GM23338 (cell line): ENCODE measurements around the gene TXNDC17. TPM values are rescaled to one million over a fixed set of nuclear protein-coding genes. Genes with fewer than 3 reads are reported as not detected.
A peak's percentile ranks its signal among the peaks of the same experiment; 100 is the strongest.
"Not testable (repeated sequence)": the region's sequence is repeated elsewhere in the genome, so short reads cannot be mapped to it uniquely, and the experiment has no call there.

Experiments used
- ATAC-seq: fragments of 200-7000 bp; cut with Tn5 transposase; 3 replicates; pipeline ENCODE4 v1.9.1; 2020
- DNase-seq: peaks from one replicate; pipeline ENCODE4 v3.0.0-alpha.2; 2015; ENCODE audit warnings: low spot score
- H2AFZ ChIP-seq: fragments of 200-600 bp; sonication (generic); 2 replicates; pipeline ENCODE4 v1.8.0; 2016; ENCODE audit warnings: antibody characterized with exemption, mild to moderate bottlenecking, moderate library complexity
- H3F3A ChIP-seq: fragments of 200-600 bp; sonication (generic); replicated peaks from 2 replicates; pipeline ENCODE4 v1.8.0; 2017; ENCODE audit warnings: antibody characterized with exemption, mixed run types, low read depth
- H3K27ac ChIP-seq: fragments of 200-600 bp; sonication (generic); 2 replicates; pipeline ENCODE4 v1.6.1; 2016; ENCODE audit warnings: low read depth
- H3K27me3 ChIP-seq: fragments of 200-600 bp; sonication (generic); 2 replicates; pipeline ENCODE4 v1.8.0; 2016; ENCODE audit warnings: mild to moderate bottlenecking, mixed run types, moderate library complexity; ENCODE audit not compliant: insufficient read depth
- H3K36me3 ChIP-seq: fragments of 200-600 bp; sonication (generic); 2 replicates; pipeline ENCODE4 v1.8.0; 2016; ENCODE audit warnings: mild to moderate bottlenecking; ENCODE audit not compliant: insufficient read depth
- H3K4me1 ChIP-seq: fragments of 200-600 bp; sonication (generic); 2 replicates; pipeline ENCODE4 v1.8.0; 2016; ENCODE audit warnings: mild to moderate bottlenecking, moderate library complexity; ENCODE audit not compliant: insufficient read depth
- H3K4me2 ChIP-seq: fragments of 200-600 bp; sonication (generic); 2 replicates; pipeline ENCODE4 v1.7.1; 2017; ENCODE audit warnings: mixed run types
- H3K4me3 ChIP-seq: fragments of 200-600 bp; sonication (generic); 2 replicates; pipeline ENCODE4 v1.6.1; 2016; ENCODE audit warnings: mixed run types
- H3K79me2 ChIP-seq: fragments of 200-600 bp; sonication (generic); replicated peaks from 2 replicates; pipeline ENCODE4 v1.8.0; 2017; ENCODE audit warnings: mild to moderate bottlenecking; ENCODE audit not compliant: insufficient read depth
- H3K9me2 ChIP-seq: fragments of 200-600 bp; sonication (generic); 2 replicates; pipeline ENCODE4 v1.8.0; 2017; ENCODE audit not compliant: insufficient read depth
- H4K20me1 ChIP-seq: fragments of 200-600 bp; sonication (generic); replicated peaks from 2 replicates; pipeline ENCODE4 v1.8.0; 2017; ENCODE audit warnings: mild to moderate bottlenecking; ENCODE audit not compliant: insufficient read depth
- H3K27ac Mint-ChIP-seq: 2 replicates; pipeline ENCODE4 v1.8.0; 2020; ENCODE audit warnings: inconsistent platforms, mild to moderate bottlenecking, moderate library complexity, mixed read lengths
- H3K27me3 Mint-ChIP-seq: 3 replicates; pipeline ENCODE4 v1.8.0; 2022; ENCODE audit warnings: low read depth, mild to moderate bottlenecking, moderate library complexity, mixed read lengths, inconsistent platforms; ENCODE audit not compliant: insufficient read depth, poor library complexity
- H3K36me3 Mint-ChIP-seq: 3 replicates; pipeline ENCODE4 v1.8.0; 2021; ENCODE audit warnings: low read depth, mild to moderate bottlenecking, inconsistent platforms, moderate library complexity, mixed read lengths
- H3K4me1 Mint-ChIP-seq: 3 replicates; pipeline ENCODE4 v1.8.0; 2020; ENCODE audit warnings: mild to moderate bottlenecking, inconsistent platforms, mixed read lengths
- H3K4me3 Mint-ChIP-seq: 3 replicates; pipeline ENCODE4 v1.8.0; 2021; ENCODE audit warnings: moderate library complexity, mild to moderate bottlenecking, inconsistent platforms, mixed read lengths
- H3K9me3 Mint-ChIP-seq: 3 replicates; pipeline ENCODE4 v1.8.0; 2020; ENCODE audit warnings: moderate library complexity, mild to moderate bottlenecking, inconsistent platforms, mixed read lengths
- CREB1 ChIP-seq: fragments of 250-450 bp; sonication (Bioruptor Pico); IDR thresholded peaks from 2 replicates; pipeline ENCODE4 v1.5.0; 2020; ENCODE audit warnings: low read depth, mild to moderate bottlenecking, moderate library complexity
- CTCF ChIP-seq, 2 experiments: fragments of 200-600 bp in 1 of 2; sonication (generic) in 1 of 2; conservative IDR thresholded peaks; 2 replicates each; pipeline versions ENCODE4 v1.5.1 to v1.6.1; 2016 to 2017; ENCODE audit warnings: antibody characterized with exemption in 2 of 2, low read depth in 2 of 2, mild to moderate bottlenecking in 2 of 2, moderate library complexity in 1 of 2
- ETS1 ChIP-seq: IDR thresholded peaks from 2 replicates; pipeline ENCODE4 v1.6.1; 2016; ENCODE audit warnings: antibody characterized with exemption
- EZH2 ChIP-seq: fragments of 200-600 bp; sonication (generic); IDR thresholded peaks from one replicate; pipeline ENCODE4 v1.8.0; 2017; ENCODE audit warnings: antibody characterized with exemption, mild to moderate bottlenecking, low read depth; ENCODE audit not compliant: unreplicated experiment
- EZH2phosphoT487 ChIP-seq: fragments of 200-600 bp; sonication (generic); IDR thresholded peaks from one replicate; pipeline ENCODE4 v1.8.1; 2018; ENCODE audit warnings: antibody characterized with exemption; ENCODE audit not compliant: unreplicated experiment
- JUNB ChIP-seq: IDR thresholded peaks from one replicate; pipeline ENCODE4 v1.6.1; 2016; ENCODE audit warnings: antibody characterized with exemption; ENCODE audit not compliant: unreplicated experiment
- NANOG ChIP-seq: IDR thresholded peaks from 2 replicates; pipeline ENCODE4 v1.6.1; 2016; ENCODE audit warnings: antibody characterized with exemption, borderline replicate concordance
- REST ChIP-seq: IDR thresholded peaks from one replicate; pipeline ENCODE4 v1.6.1; 2018; ENCODE audit warnings: antibody characterized with exemption; ENCODE audit not compliant: unreplicated experiment
- STAT1 ChIP-seq: IDR thresholded peaks from one replicate; pipeline ENCODE4 v1.6.1; 2016; ENCODE audit warnings: antibody characterized with exemption; ENCODE audit not compliant: unreplicated experiment
- ZNF331 ChIP-seq: fragments of 250-450 bp; sonication (Bioruptor Pico); IDR thresholded peaks from 2 replicates; pipeline ENCODE4 v1.5.0; 2020; ENCODE audit warnings: low read depth, mild to moderate bottlenecking, moderate library complexity
- polyA plus RNA-seq: library from polyadenylated mRNA; unstranded; fragments of >200 nt; fragmentation: Nextera tagmentation; extraction: Ambion mirVana; gene quantifications from 2 replicates; pipeline ENCODE4 v1.2.1, GENCODE V29; 2016
- total RNA-seq: library from RNA; depleted of rRNA; stranded (reverse); fragments of >200 nt; shearing (Covaris generic); gene quantifications from 2 replicates; pipeline ENCODE4 v1.2.3, GENCODE V29; 2014

Gene TXNDC17
- total and polyA plus RNA-seq, 2 experiments from 2014 or later, result 202 to 887 TPM

- H3K27me3 ChIP-seq, result peaks cover 64% of the 10 kb centered on the region
- H3K4me2 ChIP-seq, result peak overlapping the region; percentile 91
Measured at GRCh38 chr17:6656797-6657632, 16.2 kb downstream of the TXNDC17 start.

GRCh38 chr17:6657633-6658287 lies 16.9 kb downstream of the TXNDC17 start:
- DNase-seq, result no peak
- Histone ChIP-seq H3K27me3 (peaks cover 57% of the 10 kb centered on the region), H3F3A (0 out of 2 replicates have a peak, but pooled peaks cover 11% of the 10 kb centered on the region), H2AFZ (no peak overlapping the region; the same call in 1 of the 2 replicates), H3K4me2 (peak overlapping the region; percentile 91), H3K4me3 (peak overlapping the region; percentile 67), H3K4me1 (peaks cover 10% of the 10 kb centered on the region), H4K20me1 (no peaks in the 10 kb centered on the region), H3K9me2 (no peaks in the 10 kb centered on the region), H3K27ac (no peak overlapping the region), H3K36me3 (no peaks in the 10 kb centered on the region), H3K79me2 (no peaks in the 10 kb centered on the region; the same call in 1 of the 2 replicates)
- Mint-ChIP-seq H3K4me1 (peaks cover 31% of the 10 kb centered on the region), H3K27me3 (peaks cover 44% of the 10 kb centered on the region), H3K27ac (peak overlapping the region; percentile 27; the same call in 1 of the 2 replicates), H3K36me3 (no peaks in the 10 kb centered on the region), H3K9me3 (no peaks in the 10 kb centered on the region; the same call in 2 of the 3 replicates), H3K4me3 (peak overlapping the region; percentile 85)
- TF ChIP-seq EZH2phosphoT487 (no peak), JUNB (no peak), CTCF (conservative IDR thresholded peaks at IDR 0.05; ENCODE audit: low read depth in 2 of 2) (no peak), STAT1 (no peak), NANOG (no peak), ZNF331 (no peak), EZH2 (no peak), ETS1 (no peak), CREB1 (CRISPR knock-in tag) (no peak), REST (no peak)
- no peak for ATAC-seq

More at GRCh38 chr17:6656797-6657632, 16.2 kb downstream of the TXNDC17 start:
- Mint-ChIP-seq H3K27me3 (peaks cover 44% of the 10 kb centered on the region), H3K4me3 (peak overlapping the region; percentile 85), H3K4me1 (peaks cover 36% of the 10 kb centered on the region)
- not testable (repeated sequence) for H3K79me2 ChIP-seq, H3K9me3 Mint-ChIP-seq, H3K27ac ChIP-seq, H3K9me2 ChIP-seq, H3K36me3 ChIP-seq, H3K27ac Mint-ChIP-seq, H4K20me1 ChIP-seq, H2AFZ ChIP-seq, H3K36me3 Mint-ChIP-seq
- peak overlapping the region; percentile 67 for H3K4me3 ChIP-seq
- H3K4me1 ChIP-seq, result peaks cover 18% of the 10 kb centered on the region
- DNase-seq, result peak; percentile 83
- H3F3A ChIP-seq, result 0 out of 2 replicates have a peak, but pooled peaks cover 11% of the 10 kb centered on the region
- ATAC-seq, result peak; percentile 66
- peak; percentile 92 for TF ChIP-seq CREB1 (CRISPR knock-in tag)
- TF ChIP-seq ETS1, result 0 out of 2 replicates have a peak, but pooled peaks have one; percentile 17

GRCh38 chr17:6658411-6658810 lies 17.6 kb downstream of the TXNDC17 start:
- H3K79me2 ChIP-seq, result not testable (repeated sequence)
- peaks cover 51% of the 10 kb centered on the region for H3K27me3 ChIP-seq

More at GRCh38 chr17:6658411-6658810, 17.6 kb downstream of the TXNDC17 start:
- H3F3A ChIP-seq, result 0 out of 2 replicates have a peak, but pooled peaks cover 11% of the 10 kb centered on the region
- not testable (repeated sequence) for H4K20me1 ChIP-seq, H3K4me2 ChIP-seq, H3K9me2 ChIP-seq, ATAC-seq, H2AFZ ChIP-seq, DNase-seq, H3K36me3 Mint-ChIP-seq, H3K4me1 ChIP-seq, H3K9me3 Mint-ChIP-seq, H3K27ac Mint-ChIP-seq, H3K4me3 ChIP-seq, H3K36me3 ChIP-seq, H3K27ac ChIP-seq
- Mint-ChIP-seq H3K27me3 (peaks cover 41% of the 10 kb centered on the region), H3K4me3 (peak overlapping the region; percentile 85), H3K4me1 (peaks cover 27% of the 10 kb centered on the region)
